NCI-H526 treated with DMSO at 0.1 percent for 48 hours (cell line): ENCODE data around the gene ISM1.

Source experiments
- DNase-seq: peaks from one replicate; lab custom pipeline; 2025; lab: John Stamatoyannopoulos, UW

Gene ISM1

GRCh38 chr20:13348311-13349234 lies 127.5 kb downstream of the ISM1 start:
- DNase-seq: peak; percentile 95

- DNase-seq: no peak
These were observed 128.1 kb downstream of the ISM1 start for GRCh38 chr20:13349235-13349604.
